ENCODE measurements around the gene VEGFC. TPM values are rescaled to one million over a fixed set of nuclear protein-coding genes. Genes with fewer than 3 reads are reported as not detected.

VEGFC gene
- total and polyA plus RNA-seq, 10 of the 15 experiments (the other 5 are each of a cell fraction or from before 2014, with no cell fraction given) = 0.03 to 0.04 TPM; not detected in 8

DNA sequence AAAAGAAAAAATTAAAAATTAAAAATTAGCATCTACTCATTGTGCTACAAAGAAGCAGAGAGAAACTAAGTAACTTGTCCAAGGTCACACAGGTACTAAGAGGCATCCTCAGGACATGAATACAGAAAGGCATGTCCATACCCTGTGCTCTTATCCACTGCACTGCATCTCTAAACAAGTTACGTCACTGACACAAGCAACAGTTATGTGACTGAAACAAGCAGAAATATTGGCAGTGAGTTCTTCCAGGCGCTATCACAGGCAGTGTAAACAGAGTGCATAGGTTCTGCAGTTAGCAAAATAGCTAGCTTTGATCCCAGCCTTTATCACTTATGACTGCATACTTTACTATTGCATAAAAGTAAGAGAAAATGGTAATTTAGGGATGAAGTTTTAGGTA, 7.9 kb downstream of the VEGFC start (continued):
- TF ChIP-seq POU2F2 (IDR thresholded peaks at IDR 0.05; ENCODE audit: borderline replicate concordance, low read depth, low read length) (no peak), PAX5 (IDR thresholded peaks at IDR 0.05; ENCODE audit: borderline replicate concordance, low read depth, low read length) (no peak), RBBP5 (conservative IDR thresholded peaks at IDR 0.05) (no peak)

DNA sequence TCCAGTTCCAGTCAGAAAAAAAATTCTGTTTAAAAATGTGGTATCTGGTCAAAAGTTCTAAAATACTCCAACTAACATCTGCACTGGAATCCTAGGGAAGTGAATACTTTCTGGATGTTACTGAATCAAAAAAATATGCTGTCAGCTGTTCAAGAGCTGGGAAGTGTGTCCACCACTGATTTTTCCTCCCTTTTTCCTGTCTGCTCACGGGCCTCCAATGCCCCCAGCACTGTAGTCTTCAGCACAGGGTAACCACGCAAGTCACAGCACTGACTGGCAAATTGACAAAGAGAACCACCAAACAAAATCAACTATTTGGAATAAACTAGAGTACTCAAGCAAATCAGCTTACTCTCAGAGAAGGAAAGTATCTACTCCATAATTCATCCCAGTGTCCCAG, 9.9 kb downstream of the VEGFC start:
- in situ Hi-C loops (cut with MboI) = no loop called here
- RAD21 ChIA-PET (ENCODE audit: unreplicated experiment) = no interaction called here
- 38% methylated on average over 2 of the region's 2 CpGs for WGBS (ENCODE audit: insufficient coverage, insufficient replicate concordance, low lambda C conversion rate, missing lambda C conversion rate)

DNA sequence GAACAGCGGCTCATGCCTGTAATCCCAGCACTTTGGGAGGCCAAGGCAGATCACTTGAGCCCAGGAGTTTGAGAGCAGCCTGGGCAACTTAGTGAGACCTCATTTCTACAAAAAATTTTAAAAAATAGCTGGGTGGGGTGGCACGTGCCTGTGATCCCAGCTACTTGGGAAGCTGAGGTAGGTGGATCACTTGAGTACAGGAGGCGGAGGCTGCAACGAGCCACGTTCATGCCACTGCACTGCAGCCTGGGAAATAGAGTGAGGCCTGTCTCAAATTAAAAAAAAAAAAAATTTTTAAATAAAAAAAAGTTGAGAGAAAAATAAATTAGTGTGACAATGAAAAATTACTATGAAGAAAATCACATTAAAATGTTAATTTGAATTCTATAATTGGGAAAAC, 10.5 kb downstream of the VEGFC start:
- Histone ChIP-seq H3K4me3 (no peak overlapping the region), H3K79me2 (ENCODE audit: control insufficient read depth, insufficient read depth, low read length) (no peaks in the 10 kb centered on the region), H3K4me1 (ENCODE audit: control insufficient read depth, insufficient read depth, low read length) (no peaks in the 10 kb centered on the region), H3K27me3 (replicated peaks in 1 of 2; ENCODE audit: control insufficient read depth in 2 of 2, insufficient read depth in 2 of 2, low read length in 1 of 2) (no peaks in the 10 kb centered on the region), H3K36me3 (ENCODE audit: control insufficient read depth in 2 of 2, insufficient read depth in 2 of 2, low read length in 1 of 2) (no peaks in the 10 kb centered on the region), H3K4me2 (ENCODE audit: control insufficient read depth, insufficient read depth) (no peak overlapping the region), H4K20me1 (ENCODE audit: control insufficient read depth, insufficient read depth) (no peaks in the 10 kb centered on the region), H2AFZ (ENCODE audit: control insufficient read depth, low read depth, low read length) (no peak overlapping the region), H3K27ac (ENCODE audit: control insufficient read depth, insufficient read depth) (no peak overlapping the region), H3K9me3 (replicated peaks; ENCODE audit: control insufficient read depth, insufficient read depth, low read length) (no peaks in the 10 kb centered on the region), H3K9ac (ENCODE audit: control insufficient read depth, insufficient read depth, low read length) (no peak overlapping the region)
- ChIA-PET POLR2A (no interaction called here), RAD21 (ENCODE audit: unreplicated experiment) (no interaction called here), SMC1A (ENCODE audit: uncharacterized antibody, unreplicated experiment) (interaction anchor here (1.4 kb wide), 1 partner anchor 265 kb away, joined by 3 read pairs; no protein-coding TSS in a partner anchor), CTCF (no interaction called here)
- DNase-seq (ENCODE audit: low read depth, low spot score) (no peak), FAIRE-seq (no peak), ATAC-seq (no peak)
- in situ Hi-C loops (cut with MboI) = no loop called here
- WGBS (ENCODE audit: insufficient coverage, insufficient replicate concordance, low lambda C conversion rate, missing lambda C conversion rate) = 23% methylated on average over 5 of the region's 5 CpGs
- no TSS peak for BruUV-seq (replicated peaks)
- intact Hi-C loops (cut with micrococcal nuclease; ENCODE audit: unreplicated experiment) = no loop called here
- TF ChIP-seq, protein P1, sequence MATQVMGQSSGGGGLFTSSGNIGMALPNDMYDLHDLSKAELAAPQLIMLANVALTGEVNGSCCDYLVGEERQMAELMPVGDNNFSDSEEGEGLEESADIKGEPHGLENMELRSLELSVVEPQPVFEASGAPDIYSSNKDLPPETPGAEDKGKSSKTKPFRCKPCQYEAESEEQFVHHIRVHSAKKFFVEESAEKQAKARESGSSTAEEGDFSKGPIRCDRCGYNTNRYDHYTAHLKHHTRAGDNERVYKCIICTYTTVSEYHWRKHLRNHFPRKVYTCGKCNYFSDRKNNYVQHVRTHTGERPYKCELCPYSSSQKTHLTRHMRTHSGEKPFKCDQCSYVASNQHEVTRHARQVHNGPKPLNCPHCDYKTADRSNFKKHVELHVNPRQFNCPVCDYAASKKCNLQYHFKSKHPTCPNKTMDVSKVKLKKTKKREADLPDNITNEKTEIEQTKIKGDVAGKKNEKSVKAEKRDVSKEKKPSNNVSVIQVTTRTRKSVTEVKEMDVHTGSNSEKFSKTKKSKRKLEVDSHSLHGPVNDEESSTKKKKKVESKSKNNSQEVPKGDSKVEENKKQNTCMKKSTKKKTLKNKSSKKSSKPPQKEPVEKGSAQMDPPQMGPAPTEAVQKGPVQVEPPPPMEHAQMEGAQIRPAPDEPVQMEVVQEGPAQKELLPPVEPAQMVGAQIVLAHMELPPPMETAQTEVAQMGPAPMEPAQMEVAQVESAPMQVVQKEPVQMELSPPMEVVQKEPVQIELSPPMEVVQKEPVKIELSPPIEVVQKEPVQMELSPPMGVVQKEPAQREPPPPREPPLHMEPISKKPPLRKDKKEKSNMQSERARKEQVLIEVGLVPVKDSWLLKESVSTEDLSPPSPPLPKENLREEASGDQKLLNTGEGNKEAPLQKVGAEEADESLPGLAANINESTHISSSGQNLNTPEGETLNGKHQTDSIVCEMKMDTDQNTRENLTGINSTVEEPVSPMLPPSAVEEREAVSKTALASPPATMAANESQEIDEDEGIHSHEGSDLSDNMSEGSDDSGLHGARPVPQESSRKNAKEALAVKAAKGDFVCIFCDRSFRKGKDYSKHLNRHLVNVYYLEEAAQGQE (IDR thresholded peaks at IDR 0.05; ENCODE audit: low read depth, low read length) = no peak
- TF ChIP-seq CREB1 (IDR thresholded peaks at IDR 0.05; ENCODE audit: low read depth) = no peak

More for the DNA sequence above, 9.9 kb downstream of the VEGFC start:
- Histone ChIP-seq H3K27me3 (replicated peaks in 1 of 2; ENCODE audit: control insufficient read depth in 2 of 2, insufficient read depth in 2 of 2, low read length in 1 of 2) (no peaks in the 10 kb centered on the region), H3K9ac (ENCODE audit: control insufficient read depth, insufficient read depth, low read length) (no peak overlapping the region), H3K79me2 (ENCODE audit: control insufficient read depth, insufficient read depth, low read length) (no peaks in the 10 kb centered on the region), H3K4me1 (ENCODE audit: control insufficient read depth, insufficient read depth, low read length) (no peaks in the 10 kb centered on the region), H4K20me1 (ENCODE audit: control insufficient read depth, insufficient read depth) (no peaks in the 10 kb centered on the region), H2AFZ (ENCODE audit: control insufficient read depth, low read depth, low read length) (no peak overlapping the region), H3K4me3 (no peak overlapping the region), H3K9me3 (replicated peaks; ENCODE audit: control insufficient read depth, insufficient read depth, low read length) (no peaks in the 10 kb centered on the region), H3K27ac (ENCODE audit: control insufficient read depth, insufficient read depth) (no peak overlapping the region), H3K4me2 (ENCODE audit: control insufficient read depth, insufficient read depth) (no peak overlapping the region), H3K36me3 (ENCODE audit: control insufficient read depth in 2 of 2, insufficient read depth in 2 of 2, low read length in 1 of 2) (no peaks in the 10 kb centered on the region)
- intact Hi-C loops (cut with micrococcal nuclease; ENCODE audit: unreplicated experiment) = no loop called here
- ChIA-PET SMC1A (ENCODE audit: uncharacterized antibody, unreplicated experiment) (interaction anchor here (1.4 kb wide), 1 partner anchor 265 kb away, joined by 3 read pairs; no protein-coding TSS in a partner anchor), CTCF (no interaction called here), POLR2A (no interaction called here)
- FAIRE-seq (no peak), DNase-seq (ENCODE audit: low read depth, low spot score) (no peak), ATAC-seq (no peak)
- no TSS peak for BruUV-seq (replicated peaks)
- TF ChIP-seq, protein P2, sequence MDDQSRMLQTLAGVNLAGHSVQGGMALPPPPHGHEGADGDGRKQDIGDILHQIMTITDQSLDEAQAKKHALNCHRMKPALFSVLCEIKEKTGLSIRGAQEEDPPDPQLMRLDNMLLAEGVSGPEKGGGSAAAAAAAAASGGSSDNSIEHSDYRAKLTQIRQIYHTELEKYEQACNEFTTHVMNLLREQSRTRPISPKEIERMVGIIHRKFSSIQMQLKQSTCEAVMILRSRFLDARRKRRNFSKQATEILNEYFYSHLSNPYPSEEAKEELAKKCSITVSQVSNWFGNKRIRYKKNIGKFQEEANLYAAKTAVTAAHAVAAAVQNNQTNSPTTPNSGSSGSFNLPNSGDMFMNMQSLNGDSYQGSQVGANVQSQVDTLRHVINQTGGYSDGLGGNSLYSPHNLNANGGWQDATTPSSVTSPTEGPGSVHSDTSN (IDR thresholded peaks at IDR 0.05; ENCODE audit: insufficient replicate concordance, low read depth, low read length) = no peak
- TF ChIP-seq SUPT20H (IDR thresholded peaks at IDR 0.05; ENCODE audit: borderline replicate concordance, control insufficient read depth, low read depth, low read length) = no peak
